Fibroblast of skin of back (primary cell): Measurements from ENCODE around the gene DACH2.

Source experiments
- DNase-seq: peaks from one replicate; pipeline ENCODE4 v3.0.0-alpha.2; 2013

The DACH2 gene

DNA sequence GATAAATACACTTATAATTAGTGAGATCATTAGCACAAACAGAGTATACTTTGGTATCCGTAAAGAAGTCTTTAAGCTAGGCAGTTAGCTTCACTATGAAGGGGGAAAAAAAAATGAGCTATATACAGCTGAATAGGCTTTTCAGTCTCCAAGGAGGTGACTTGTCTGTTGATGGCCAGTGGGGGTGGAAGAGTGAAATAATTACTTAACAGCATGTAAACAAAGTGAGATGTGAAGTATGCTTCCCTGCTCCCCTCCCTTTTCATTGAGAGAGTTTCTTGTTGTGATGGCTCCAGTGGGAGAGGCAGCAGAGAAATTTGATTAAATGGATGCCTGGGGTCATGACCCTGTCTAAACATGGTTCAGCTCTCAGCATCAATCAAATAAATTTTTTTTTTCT, 180.9 kb downstream of the DACH2 start:
- no peak for DNase-seq

DNA sequence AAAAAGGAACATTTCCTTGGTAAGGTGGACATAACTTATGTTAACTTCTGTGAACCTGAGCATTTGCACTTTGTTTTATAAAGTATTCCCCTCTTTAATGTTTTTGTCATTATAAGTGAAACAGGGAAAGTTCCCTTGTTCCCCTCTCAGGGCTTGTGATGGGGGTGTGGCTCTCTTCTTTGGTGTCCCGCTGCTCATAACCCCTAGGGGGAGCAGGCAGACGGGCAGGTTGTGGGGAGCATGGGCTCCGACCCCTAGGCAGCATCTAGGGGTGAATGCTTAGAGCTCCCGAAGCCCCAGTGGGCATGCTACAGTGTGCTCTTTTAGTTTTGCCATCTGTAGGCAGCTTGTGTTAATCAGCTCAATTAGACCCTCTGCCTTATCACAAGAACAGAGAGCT, 200.4 kb downstream of the DACH2 start:
- no peak for DNase-seq

DNA sequence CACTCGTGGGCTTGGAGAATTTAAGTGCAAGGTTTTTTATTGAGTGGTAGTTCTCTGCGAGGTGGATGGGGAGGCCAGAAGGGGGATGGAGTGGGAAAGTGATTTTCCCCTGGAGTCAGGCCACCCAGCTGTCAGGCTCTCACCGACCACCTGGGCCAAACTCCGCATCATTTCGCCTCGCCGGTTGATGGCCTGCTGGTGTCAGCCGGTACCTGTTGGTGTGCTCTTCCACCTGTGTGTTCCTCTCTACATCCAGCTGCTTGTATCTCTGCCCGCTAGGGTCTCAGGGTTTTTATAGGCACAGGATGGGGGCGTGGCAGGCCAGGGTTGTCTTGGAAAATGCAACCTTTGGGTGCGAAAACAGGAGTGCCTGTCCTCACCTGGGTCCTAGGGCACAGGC, 200.9 kb downstream of the DACH2 start:
- no peak for DNase-seq

DNA sequence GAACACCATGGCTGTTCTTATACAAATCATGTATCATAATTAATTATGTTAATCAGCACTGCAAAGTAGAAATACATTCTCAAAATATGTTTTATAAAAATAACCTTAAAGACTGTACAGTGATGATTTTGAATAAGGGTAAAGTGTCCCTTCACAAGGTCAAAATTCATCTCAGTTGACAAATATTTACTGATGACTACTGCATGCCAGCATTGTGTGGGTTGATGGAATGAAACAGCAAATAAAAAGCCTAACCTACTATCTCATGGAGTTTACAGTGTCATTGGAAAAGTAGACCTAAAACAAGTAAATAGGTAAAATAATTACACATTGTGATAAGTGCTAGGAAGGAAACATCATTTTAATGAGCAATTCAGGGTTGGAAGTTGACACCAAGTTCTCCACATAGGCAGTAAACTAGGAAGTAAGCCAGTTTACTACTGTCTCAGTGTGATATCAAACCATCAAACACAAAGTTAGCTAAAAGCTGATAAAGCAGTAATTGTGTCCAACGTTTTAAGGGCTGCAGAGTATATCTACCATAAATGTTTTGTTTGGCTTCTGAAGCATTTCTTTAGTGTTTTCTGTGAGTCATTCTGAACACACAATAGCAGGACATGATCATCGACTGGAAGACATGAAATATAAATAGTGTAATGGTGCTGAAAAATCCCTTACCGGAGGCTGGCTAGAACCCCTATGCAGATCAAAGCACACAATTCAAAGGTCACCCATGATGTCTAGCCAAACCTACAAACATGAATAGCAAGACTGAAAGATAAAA, 221.8 kb downstream of the DACH2 start:
- no peak for DNase-seq

DNA sequence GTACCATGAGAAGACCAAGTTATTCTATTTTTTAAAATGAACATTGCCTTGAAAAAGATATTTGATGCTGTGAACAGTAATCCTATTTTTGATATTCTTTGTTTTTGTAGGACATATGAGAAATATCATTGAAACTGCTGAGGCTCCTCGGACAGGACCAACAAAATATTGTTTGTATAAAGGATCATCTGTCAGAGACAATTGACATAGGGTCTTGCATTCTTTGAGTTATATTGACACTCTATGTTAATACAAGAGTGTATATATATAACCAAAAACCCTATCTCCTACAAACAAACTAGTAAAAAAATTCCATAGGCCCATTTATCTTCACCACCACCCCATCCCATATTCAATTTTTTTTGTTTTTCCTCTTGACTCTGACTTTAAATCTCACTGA, 222.7 kb downstream of the DACH2 start:
- DNase-seq, result no peak

DNA sequence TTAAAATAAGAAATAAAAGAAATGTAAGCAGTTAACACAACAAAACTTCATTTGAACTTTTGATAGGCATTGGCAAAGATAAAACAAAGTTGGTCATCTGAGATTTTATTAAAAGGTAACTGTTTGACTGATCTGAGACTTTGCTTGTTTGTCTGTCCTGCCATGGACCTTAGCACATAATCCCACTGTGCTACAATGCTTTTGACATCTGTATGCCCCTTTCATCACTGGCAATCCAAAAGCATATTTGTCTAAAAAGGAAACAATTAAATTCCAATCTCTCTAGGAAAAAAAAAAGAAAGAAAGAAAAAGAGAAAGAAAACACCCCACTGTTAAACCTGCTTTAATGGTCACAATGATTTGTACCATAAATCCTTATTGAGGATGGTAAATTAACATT, 231.0 kb downstream of the DACH2 start:
- no peak for DNase-seq

DNA sequence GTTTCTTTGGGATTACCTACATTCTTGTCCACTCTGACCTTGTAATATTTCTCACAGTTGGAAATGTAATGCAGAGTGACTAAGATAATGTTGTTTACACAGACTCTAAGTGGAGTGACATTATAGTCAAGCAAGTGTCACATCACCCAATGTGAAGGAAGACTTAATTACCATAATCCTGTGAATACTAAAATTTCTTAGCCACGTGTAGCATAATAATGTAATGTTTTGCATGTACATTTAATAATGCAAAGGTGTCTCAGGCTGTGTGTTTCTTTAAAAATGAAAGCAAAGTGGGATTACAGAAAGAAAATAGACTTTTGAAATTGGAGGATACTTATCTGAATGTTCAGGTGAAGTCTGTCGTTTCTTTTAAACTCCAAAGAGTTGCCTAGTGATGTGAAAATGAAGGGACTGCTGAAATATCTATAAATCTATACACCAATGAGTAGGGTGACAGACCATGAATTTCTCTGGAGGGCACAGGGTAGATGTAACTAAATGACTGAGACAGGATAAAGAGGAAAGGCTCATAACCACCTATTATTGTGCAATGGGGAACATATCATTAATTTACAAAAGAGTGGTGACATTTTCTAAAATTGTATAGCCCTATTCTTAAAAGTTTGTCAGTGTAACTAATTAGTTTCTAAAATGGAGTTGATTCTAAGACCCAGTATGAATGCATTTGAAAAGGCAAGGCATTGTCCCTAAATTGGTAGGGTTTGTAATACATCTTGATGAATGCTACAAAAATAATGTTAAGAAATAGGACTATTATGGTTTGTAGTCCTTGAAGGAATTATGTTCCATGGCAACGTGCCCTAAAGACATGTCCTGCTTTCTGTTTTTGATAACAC, 235.7 kb downstream of the DACH2 start:
- no peak for DNase-seq

DNA sequence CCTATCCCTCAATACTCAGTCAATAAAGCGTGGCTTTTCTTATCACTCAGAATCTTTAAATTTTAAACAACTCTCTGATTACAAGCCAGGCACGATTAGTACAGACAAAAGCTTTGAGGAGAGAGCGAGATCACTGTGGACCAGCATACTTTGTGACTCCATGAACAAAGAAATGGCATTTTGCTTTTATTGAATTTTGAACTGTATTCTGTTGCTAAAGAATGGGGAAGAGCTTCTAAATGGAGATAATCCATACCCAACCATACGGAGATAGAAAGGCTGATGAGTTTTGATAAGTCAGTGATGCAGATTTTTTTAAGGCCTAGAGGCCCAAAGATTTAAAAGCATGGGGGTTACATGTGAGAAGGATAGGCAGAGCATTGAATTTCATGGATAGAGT, 259.1 kb downstream of the DACH2 start:
- no peak for DNase-seq

DNA sequence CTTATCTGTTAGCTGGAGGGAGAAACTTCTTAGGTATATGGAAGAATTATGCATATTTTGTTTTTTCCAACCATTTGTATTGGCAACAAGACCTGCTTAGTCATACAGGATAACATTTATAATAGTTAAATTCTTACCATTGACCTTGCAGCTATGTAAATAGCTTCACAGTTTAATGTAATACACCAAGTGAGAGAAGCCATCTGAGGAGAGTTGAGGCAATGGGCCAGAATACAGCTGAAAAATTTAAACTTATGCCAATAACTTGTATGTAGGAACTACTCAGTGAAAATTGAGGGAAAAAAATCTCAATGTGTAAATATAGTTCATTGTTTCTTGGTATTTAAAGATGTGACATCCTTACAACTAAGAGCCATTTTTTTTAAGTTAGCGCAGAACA, 273.5 kb downstream of the DACH2 start:
- DNase-seq, result no peak

DNA sequence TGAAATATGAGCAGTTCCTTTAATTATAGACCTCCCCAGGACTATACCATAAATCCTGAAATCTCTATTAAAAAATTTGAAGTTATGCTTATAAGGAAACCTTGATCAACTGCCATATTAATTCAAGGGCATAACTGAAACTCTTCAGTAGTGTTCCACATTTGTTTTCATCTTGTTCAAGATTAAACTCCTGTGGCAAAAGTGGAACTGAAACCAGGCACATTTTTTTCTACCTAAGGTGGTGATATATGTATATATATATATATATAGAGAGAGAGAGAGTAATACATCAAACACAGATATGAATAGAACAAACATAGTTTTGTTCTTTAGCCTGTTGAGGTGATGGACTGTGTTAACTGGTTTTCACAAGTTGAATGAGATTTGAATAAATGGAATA, 287.9 kb downstream of the DACH2 start:
- no peak for DNase-seq

DNA sequence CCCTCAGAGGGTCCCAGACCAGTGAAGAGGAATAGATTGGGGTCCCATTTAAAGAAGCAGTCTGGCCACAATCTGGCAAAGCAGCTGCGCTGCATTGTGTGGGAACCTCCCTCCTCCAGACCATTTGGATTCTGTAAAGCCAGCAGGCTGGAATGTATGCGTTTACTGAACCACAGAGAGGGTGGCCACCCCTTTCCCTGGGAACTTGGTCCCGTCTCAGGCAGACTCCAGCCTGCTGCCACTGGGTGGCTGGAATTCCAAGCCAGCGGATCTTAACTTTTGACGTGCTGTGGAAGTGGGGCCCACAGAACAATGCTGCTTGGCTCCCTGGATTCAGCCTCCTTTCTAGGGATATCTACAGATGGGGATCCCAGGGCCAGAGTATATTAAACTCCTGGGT, 307.2 kb downstream of the DACH2 start:
- DNase-seq, result no peak

DNA sequence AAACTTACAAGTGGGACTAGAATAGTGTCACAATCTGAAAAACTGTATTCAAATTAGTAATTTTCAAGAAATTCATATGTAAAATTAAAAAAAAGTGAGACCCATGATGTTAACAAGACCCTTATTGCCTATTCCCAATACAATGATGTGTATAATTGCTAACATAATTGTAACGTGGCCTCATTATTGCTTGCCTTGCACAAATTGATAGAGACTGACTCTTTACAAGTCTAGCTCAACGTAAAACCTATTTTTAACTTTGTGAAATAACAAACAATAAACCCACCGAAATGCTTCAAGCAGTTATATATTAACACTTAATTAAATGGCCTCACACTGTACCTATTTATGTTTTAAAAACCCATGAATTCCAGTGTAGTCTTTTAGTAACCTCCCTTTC, 312.5 kb downstream of the DACH2 start:
- no peak for DNase-seq

DNA sequence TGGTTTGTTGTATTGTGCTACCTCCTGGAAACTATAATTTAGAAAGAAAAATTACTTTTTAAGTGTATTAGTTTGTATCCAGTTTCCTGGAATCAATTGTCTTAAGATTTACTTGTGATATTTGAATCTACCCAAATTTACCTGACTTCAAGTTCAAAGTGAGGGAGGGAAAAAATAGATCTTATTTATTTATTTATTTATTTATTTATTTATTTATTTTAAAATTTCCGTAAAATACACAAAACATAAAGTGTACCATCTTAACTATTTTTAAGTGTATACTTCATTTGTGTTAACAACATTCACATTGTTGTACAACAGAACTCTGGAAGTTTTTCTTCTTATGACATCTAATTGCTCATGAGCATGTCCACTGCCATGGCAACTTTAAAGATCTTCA, 356.0 kb downstream of the DACH2 start:
- no peak for DNase-seq

DNA sequence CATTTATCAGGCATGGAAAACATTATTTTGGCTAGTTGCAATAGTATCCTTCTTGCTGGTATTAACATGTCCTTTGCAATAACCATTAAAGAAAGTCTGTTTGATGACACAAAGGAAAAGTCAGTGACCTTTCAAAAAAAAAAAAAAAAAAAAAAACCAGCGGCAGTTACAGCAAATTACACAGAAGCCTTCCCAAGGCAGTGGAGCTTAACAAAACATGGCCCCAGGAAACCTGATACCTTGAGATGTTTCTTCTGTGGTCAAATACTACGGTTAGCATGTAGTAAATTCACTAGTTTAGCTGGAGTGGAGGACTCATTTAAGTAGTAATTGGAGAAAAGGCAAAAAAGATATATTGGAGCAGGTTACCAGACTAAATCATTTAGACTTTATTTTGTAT, 359.1 kb downstream of the DACH2 start:
- DNase-seq, result no peak

DNA sequence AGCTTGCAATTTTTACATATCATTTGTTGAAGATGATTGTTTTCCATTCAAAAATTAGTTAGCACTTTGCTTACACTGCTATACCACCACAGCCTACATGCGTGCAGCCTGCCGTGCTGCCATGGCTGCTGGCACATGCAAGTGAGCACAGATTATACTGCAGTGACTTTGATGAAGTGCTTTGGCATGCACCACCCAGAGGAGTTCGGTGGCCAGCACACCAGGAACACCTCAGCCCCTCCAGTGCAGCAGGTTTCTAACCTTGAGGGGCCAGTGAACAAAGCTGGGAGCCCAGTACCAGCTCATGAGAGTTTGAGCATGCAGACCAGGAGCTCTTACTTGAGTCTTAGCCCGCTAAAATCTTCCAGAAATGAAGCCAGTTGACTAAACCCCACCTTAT, 431.5 kb downstream of the DACH2 start:
- no peak for DNase-seq

DNA sequence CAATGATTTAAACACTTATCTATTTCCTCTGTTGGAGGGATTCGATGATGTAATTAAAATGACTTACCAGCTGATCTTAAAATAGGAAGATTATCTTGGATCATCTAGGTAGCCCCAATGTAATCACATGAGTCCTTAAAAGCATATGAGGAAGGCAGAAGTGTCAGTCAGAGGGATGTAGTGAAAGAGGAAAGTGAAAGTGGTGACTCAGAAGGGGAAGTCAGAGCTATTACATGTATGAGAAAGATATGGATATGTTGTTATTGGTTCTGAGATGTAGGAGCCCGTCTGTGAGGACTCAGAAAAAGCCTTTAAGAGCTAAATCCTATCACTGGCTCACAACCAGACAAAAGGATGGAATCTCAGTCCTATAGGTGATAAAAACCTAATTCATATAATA, 456.4 kb downstream of the DACH2 start:
- no peak for DNase-seq

DNA sequence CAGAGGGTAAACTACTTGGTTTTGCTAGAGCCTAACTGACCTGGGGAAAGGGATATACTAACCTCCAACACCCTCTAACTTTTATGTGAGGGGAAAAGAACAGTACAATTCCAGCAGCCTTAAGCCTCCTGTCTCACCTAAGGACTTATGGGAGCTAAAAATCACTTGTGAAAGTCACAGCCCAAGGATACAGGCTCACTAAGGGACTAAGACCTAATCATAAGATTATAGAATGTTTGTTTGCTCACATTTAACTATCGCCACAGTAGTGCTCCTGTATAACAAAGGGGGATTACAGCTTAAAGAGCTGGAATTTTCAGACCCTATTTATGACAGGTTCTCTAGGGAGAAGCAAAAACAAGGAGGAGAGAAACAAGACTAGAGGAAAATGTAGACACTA, 548.7 kb downstream of the DACH2 start:
- no peak for DNase-seq

DNA sequence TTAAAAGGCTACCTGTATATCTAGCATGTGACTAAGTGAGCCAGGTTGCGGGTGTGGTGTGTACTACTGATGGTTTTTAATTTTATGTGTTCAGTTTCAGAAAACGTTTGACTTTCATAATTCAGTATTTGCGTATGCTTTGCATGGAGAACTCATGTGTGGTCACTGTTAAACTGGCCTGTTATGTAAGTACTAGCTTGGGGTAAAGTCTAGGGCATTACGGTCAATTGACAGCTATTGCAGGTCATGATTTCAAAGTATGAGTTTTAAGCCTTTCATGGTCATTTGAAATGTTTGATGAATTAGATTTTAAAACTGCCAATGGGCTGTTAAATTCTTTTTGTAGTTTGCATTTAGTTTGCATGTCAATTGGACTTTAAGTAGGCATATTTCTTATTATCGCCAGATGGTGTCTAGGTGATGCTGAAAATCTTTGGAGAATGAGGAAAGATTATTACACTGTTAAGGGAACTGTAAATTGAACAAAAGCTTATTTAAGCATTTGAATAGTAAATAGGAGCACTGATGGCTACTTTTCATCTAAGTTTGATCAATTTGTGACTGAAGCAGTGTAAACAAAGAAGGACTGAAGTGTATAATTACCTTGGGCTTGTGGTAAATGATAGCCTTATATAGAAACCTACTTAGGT, 563.4 kb downstream of the DACH2 start:
- DNase-seq, result no peak

DNA sequence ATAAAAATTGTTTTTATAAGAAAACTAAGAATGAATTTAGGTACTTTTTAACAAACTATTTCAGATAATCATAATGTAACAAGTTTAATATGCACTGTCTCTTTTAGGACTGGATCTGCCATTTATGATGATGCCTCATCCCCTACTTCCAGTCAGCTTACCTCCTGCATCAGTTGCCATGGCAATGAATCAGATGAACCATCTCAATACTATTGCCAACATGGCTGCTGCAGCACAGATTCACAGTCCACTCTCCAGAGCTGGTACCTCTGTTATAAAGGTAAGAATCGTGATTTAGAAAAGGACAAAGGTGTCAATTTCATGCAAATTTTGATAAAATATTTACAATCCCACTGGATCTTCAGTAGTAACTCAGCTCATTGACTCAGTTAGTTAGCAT, 566.2 kb downstream of the DACH2 start:
- DNase-seq, result no peak

DNA sequence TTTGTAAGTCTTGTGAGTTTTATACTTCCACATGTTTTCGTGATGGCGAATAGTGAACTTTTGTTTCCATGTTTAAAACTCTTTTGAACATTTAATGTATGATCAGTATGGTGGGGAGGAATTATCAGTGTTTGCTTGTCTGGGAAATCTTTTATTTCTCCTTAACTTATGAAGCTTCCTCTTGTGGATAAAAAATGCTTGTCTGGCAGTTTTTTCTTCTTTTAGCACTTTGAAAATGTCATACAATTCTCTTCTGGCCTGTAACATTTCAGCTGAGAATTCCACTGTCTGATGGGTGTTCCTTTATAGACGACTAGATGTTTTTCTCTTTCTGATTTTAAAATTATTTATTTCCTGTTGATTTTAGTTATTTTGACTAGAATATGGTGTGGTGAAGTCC, 576.0 kb downstream of the DACH2 start:
- DNase-seq, result no peak

DNA sequence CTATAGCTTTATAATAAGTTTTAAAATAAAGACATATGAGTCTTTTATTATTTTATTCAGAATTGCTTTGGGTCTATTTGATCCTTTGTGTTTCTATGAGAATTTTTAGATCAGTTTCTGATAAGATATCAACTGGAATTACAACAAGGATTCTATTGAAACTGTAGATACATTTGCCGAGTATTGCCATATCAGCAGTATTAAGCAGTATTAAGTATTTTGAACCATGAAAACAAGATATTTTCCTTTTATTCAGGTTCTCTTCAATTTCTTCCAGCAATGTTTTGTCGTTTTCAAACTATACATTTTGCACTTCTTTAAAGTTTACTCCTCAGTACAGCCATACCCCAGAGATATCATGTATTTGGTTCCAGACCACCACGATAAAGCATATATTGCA, 598.8 kb downstream of the DACH2 start:
- DNase-seq, result no peak

DNA sequence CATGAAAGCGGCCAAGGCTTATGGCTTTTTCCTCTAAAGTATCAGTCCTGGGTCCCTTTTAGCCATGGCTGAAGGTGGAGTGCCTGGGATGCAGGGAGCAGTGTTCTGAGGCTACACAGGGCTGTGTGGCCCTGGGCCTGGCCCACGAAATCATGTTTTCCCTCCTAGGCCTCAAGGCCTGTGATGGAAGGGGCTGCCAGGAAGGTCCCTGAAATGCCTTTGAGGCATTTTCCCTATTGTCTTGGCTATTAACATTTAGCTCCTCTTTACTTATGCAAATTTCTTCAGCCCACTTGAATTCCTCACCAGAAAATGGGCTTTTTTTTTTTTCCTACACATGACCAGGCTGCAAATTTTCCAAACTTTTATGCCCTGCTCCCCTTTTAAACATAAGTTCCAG, 657.0 kb downstream of the DACH2 start:
- no peak for DNase-seq

DNA sequence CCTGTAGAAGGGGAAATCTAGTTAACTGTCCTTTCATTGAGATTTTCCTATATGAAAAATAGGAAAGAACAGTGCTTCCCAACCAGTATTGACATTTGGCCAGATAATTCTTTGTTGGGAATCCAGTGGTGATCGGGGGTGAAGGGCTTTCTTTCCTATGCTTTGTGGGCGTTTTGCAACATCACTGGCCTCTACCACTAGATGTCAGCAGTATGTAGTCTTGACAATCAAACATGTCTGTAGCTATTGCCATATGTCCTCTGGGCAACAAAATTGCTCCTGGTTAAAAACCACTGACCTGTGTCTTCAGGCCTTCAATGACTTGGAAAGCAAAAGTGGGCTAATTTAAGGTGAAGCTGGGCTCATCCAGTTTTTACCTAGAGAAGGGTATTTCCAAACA, 658.5 kb downstream of the DACH2 start:
- DNase-seq, result no peak

DNA sequence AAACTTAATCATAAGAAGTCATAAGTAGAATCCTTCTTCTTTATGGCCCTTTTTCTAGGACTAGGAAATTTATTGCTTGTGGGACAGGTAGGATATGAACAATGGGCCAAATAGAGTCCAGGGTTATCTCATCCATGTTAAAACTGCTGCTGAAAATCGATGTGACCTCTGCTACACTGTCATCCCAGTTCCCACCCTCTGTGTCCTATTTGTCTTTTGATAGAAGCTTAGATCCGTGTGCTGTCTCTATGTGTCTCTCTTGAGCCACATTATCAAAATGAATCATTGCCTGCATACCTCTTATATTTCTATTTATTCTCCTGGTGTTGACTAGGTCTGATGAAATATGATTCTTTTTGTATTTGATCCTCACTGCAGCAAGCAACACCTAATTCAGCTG, 661.4 kb downstream of the DACH2 start:
- DNase-seq, result no peak
